H1 (cell line): ENCODE data around the gene CIB4. TPM values are rescaled to one million over a fixed set of nuclear protein-coding genes. Genes with fewer than 3 reads are reported as not detected.

ENCODE experiments used
- ATF2 ChIP-seq: IDR thresholded peaks from 2 replicates; pipeline ENCODE4 v1.6.1; 2012; ENCODE audit warnings: low read length, inconsistent platforms
- BCL11A ChIP-seq, 2 experiments: IDR thresholded peaks; one replicate each; pipeline ENCODE4 v1.6.1; 2011; ENCODE audit warnings: low read depth in 2 of 2, low read length in 2 of 2, mild to moderate bottlenecking in 2 of 2
- GTF2F1 ChIP-seq: IDR thresholded peaks from 2 replicates; pipeline ENCODE4 v1.6.1; 2012; ENCODE audit warnings: low read depth, low read length, improper control_type of control experiment, borderline replicate concordance
- NRF1 ChIP-seq: IDR thresholded peaks from 2 replicates; pipeline ENCODE4 v1.6.1; 2011; ENCODE audit warnings: mild to moderate bottlenecking, low read depth, low read length, improper control_type of control experiment
- POLR2AphosphoS5 ChIP-seq: IDR thresholded peaks from 2 replicates; pipeline ENCODE4 v1.6.1; 2011; ENCODE audit warnings: low read depth, low read length
- TCF12 ChIP-seq: IDR thresholded peaks from 2 replicates; pipeline ENCODE4 v1.6.1; 2011; ENCODE audit warnings: low read depth, mild to moderate bottlenecking, low read length
- polyA plus RNA-seq, 7 experiments: library from polyadenylated mRNA; depleted of rRNA in 3 of 7; stranded (reverse) in 5 of 7; unstranded in 2 of 7; fragments of >200 nt in 5 of 7; fragments of 200-250 nt in 2 of 7; gene quantifications; 1 replicate in 5 of 7; 2 replicates in 1 of 7; 4 replicates in 1 of 7; pipeline versions ENCODE4 v1.2.1 to v1.2.3, GENCODE V29; 2011 to 2013; ENCODE audit warnings: missing spikeins in 2 of 7, mixed read lengths in 2 of 7
- total RNA-seq: library from RNA; stranded (reverse); fragmentation: NEBNext Ultra II Directional; extraction: Animal tissue kit (Norgen Biotek cat#: 25700); gene quantifications from 2 replicates; pipeline ENCODE4 v1.2.1, GENCODE V29; 2021

The CIB4 gene
- total and polyA plus RNA-seq, 2 of the 8 experiments (the other 6 are each of a cell fraction or from before 2014, with no cell fraction given): not detected

DNA sequence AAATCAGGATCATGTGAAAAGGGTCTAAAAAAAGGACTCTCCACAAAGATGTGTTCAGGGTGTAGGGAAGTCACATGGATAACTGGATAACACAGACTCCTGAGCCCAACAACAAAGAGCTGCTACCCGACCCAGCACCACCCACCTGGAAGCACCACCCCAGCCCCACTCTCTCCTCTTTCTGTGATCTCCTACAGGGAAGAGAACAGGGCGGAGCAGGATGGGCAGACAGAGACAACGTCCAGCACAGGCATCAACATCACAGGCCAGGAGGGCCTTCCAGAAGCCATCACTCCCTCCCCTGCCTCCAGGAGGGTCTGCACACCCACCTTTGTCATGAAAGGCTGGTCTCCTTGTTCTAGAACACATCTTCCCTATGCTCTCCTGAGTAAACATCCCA lies 1.3 kb upstream of the CIB4 start (continued):
- TF ChIP-seq ATF2 (no peak), NRF1 (no peak), TCF12 (no peak), BCL11A (IDR thresholded peaks at IDR 0.05; ENCODE audit: low read depth in 2 of 2, low read length in 2 of 2) (no peak), POLR2AphosphoS5 (no peak), GTF2F1 (no peak)
- TF ChIP-seq, all 59 proteins: peak for 0
